ENCODE measurements around the gene TNS3.

The TNS3 gene

DNA sequence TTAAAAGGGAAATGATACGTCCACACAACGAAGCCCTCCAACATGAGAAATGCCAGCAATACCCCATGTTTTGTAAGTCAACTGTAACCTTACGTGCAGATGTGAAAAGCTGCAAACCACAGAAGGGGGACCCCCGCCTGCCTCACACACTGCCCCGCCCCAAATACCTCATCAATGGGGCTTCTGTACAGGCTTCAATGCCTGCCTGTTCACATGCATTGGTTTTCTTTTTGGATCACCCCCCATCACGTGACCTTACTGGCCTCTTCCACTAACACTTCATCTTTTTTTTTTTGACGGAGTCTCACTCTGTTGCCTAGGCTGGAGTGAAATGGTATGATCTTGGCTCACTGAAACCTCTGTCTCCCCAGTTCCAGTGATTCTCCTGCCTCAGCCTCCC, 224.0 kb downstream of the TNS3 start:
- no peak for DNase-seq

DNA sequence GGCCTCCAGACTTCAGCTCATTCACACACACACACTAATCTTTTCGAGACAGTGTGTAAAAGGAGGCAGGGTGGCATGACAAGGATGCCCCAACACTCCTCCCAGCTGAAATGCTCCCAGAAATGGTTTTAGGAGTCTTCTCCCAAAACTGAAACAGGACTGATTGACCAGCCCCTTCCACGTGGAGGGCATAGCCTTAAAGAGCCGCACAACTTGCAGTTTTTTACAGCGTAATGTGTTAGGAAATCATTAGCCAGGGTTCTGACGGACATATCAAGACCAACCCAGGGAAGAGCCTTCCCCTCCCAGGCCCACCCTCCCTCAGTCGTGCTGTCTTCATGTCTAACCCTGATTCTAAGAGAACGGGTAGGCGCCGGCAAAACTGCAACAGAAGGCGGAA, 224.6 kb downstream of the TNS3 start:
- DNase-seq = no peak

DNA sequence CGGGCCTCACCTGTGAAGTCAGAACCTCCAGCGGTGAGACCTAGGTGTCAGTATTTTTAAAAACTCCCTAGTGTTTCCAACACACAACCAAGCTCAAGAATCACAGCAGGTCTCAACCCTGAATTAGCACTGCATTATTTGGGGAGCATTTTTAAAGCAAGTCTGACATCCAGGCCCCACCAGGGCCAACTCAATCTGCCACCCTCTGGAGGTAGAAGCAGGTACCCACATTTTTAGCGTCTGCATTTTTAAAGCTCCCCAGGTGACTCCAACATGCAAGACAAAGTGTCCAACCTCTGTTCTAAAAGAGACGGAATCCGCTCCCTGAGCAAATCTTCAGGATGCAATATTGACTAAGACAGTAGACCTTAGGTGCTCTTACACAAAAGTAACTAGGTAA, 225.7 kb downstream of the TNS3 start:
- no peak for DNase-seq

DNA sequence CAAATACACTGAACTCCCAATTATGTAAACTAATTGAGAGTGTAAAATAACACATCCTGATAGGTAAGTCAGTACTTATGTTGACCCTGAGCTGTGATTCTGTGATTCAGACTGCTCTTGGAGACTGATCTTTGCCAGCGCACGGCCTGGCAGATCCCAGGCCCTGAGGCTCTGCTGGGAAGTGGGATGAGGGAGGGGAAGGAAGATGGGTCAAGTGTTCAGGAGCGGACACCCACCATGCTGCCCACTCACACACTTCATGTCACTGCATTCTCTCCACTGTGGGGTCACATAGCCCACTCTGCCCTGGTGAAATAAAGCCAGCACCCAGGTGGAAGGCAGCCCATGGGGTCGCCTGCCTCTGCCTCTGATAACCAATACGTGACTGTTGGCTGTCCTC, 226.2 kb downstream of the TNS3 start:
- DNase-seq = no peak

DNA sequence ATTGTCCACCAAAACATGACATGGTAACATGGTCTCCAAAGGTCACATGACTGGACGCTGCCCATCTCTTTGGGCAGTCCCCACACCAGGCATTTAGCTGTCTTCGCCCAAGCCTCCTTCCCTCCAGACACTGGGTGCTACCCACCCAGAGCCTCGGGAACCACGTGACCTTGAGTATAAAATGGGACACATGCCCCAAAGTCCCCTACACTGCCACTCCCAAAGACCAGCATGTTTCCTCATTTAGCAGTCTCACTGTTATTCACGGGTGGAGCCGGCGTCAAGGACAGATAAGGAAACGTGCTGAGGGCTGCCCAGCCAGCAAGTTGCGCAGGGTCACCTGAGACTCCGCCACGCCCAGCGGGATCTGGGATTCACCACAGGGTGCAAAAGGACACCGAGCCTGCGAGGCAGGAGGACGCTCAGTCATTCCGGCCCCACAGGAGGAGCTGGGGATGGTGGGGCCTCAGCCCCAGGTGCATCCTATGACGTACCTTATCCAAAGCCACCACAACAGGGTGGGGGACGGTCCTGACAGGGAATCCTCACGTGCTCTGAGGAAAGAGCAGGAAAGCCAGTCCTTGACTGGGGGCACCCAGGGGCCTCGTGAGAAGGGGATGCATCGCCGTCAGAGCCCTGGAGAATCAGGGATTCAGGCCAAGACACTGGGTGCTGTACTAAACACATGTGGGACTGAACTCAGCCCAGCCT, 226.9 kb downstream of the TNS3 start:
- no peak for DNase-seq

DNA sequence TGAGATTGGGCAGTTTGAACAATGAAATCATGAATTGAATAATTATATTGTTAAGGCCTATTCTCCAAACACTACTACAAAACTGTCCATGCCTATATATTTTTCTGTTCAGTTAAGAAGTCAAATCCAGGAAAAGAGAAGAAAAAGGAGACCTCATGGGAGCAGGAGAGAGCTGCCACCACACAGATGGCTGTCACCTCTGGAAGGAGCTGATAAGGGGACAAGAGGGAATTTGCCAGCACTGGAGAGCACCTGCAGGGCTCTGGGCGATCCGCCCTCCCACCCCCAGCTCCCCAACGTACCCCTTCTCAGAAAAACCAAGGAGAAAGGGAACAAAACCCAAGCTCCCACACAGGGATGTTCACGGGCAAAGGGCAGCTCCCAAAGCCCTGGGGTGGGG, 227.8 kb downstream of the TNS3 start:
- DNase-seq = no peak

DNA sequence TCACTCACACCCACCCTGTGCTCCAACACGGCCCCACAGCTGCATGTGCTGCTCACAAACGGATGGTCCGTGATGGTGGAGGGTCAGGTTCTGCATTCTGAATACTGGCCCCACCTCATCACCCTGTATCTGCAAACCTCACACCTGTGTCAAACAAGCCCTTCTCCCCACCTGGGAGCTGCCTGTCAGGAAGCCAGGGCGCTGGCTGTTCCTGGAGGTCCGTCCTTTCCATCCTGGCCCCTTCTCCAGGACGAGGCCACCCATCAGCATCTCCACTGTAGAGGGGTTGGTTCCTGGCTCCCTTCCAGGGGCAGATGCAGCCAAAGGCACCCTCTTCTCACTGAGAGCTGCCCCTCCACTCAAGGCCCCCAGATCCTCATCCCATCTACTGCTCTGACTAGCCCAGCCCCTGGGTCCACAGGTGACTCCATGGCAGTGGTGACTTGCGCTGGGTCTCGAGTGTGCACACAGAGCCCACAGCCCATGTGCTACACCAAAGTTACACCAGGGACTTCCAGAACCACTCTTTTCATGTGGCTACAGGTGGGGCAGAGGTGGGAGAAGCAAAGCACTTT, 229.4 kb downstream of the TNS3 start:
- no peak for DNase-seq

DNA sequence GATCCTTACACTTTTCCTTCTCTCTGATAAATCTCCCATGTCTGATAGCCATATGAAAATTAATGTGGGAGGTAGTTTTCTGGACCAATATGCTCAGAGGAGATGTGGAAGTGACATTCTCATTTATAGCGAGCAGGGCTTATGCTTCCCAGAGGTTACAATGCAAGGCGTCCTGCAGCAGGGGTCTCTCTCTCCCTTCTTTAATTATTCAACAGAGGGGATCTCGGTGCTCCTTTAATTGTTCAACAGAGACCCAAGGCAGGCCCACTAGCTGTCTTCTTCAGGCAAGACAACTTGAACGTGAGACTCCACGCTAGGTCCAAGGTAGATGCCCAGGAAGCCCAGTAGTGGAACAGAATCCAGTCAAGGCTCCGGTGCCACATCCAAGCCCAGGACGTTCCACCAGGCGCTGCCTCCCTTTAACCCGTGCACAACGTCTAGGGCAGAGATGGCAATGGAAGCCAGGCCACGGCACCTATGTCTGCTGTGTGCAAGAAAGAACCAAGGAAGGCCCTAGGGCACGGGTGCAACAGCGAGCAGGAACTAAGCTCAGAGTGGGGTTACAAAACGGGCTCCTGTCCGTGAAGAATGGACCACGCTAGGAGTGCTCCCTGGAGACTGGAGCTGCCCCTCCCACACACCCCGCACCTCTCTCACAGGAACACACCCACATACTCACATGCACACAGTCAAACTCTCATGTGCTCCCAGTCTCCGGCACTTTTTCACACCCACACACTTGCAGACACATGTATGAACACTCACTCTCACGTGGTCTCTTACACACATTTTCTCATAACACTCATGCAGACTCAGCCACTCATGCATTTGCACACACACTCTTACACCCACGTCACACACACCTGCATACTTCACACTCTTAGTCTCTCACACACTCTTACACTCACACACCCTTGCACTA, 230.4 kb downstream of the TNS3 start:
- no peak for DNase-seq

DNA sequence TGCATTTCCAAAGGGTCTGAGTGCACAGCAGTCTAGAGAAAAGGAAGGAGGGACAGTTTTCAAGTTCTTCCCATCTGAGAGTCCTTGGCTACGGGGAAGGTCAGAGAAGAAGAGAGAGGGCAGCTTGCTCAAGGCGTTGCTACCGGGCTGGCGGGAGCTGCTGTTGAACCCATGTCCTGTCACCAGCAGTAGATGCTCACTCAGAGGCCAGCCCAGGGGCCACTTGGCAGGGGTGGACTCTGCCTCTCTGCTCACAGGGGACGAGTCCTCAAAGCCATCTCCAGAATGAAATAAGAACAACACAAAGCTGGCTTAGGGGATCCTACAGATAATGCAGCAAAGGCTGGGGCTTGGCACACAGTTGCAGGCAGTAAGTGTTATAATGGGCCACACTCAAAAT, 231.5 kb downstream of the TNS3 start:
- no peak for DNase-seq

DNA sequence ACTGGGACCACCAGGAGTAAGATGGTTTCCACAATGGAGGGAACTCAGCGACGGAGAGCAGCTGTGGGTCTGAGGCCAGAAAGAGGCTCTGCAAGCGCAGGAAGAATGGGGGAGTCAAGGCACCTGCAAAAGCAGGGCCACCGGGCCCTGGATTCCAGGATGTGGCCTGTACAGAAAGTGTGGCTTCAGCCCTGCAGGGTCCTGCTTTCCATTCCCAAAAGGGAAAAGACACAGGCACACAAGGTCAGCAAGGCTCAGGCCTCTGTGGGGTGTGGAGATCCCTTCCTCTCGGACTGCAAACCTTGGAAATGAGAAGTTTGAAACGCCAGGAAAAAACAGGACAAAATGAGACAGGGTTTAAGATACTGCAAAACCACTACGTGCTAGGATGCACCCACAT, 232.5 kb downstream of the TNS3 start:
- no peak for DNase-seq

DNA sequence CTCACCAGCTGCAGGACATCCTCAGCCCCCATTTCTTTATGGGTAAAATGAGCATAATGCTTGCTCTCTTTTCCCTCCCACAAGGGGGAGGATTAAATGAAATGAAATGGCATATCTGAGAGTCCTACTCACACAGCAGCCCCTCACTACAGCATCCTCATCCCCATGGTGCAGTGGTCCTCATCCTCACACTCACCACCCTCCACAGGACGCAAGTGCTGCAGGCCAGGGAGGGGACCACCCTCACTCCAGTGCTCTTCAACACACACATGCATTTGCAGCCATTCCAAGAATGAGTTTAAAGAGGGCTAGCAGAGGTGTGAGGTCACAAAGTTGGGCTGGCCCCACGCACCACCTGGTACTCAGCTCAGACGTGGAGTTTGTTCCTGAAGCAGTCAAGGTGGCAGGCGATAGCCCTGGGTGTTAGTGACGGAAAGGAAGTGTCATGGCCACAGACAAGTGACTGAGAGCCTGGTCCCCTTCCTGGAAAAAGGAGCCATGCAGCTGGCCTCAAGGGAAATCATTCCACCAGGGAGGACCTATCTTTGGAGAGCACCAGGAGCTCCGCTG, 234.0 kb downstream of the TNS3 start:
- no peak for DNase-seq

DNA sequence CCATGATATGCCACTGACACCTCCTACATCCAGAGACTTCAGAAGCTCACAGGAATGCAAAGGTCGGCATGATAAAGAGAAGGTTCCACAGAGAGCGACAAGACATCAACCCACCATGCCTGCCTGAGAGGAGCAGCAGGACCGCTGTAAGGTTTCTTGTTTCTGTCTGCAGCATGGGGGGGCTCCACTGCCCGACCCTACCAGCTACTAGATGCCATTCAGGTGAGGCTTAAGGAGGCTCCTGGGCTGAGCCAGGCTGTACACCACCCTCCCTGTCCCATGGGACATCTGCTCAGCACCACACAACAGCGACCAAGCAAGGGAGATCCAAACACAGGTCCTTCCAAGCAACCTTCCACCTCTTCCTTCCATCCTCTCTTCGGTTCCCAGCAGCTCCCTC, 234.6 kb downstream of the TNS3 start:
- no peak for DNase-seq

DNA sequence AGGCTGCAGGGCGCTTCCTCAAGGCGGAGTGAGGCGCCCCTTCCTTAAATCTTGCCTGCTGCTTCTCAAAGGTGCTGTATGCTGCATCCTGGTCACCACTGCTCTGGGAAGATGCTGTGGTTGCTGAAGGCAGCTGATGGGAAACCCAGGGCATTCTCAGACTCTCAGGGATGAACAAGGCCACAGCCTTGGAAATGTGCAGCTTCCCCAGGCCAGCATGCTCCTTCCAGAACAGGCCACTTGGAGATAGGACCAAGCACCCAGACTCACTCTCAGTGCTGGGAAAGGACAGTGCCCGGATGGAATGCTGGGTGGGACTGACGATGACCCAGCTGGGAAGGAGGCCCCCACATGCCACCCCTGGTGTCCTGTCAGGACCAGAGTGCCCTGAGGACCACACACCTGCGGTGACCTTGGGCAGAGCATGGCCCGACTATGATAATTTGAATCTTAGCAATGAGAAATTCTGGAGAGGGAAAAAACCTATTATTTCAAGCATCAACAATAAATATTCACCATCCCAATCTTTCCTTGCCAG, 235.5 kb downstream of the TNS3 start:
- no peak for DNase-seq

DNA sequence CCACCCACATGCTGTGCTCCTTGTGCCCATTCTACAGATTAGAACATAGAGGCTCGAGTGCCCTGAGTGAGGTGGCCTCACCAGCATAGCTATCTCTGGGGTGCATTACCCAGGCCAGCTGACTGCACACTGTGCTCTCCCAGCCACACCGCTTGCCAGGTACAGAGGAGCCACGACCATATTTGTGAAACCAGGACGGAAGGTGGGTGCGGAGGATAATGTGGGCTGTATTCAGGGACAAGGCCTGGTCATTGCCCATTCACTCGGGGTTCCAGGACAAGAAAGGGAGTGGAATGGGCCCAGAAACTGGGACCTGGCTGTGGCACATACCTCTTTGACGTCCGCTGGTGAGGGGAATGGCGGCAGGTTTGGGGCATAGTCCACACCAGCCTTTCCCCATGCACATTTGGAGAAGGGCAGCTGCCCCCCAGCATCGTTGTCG, 236.0 kb downstream of the TNS3 start:
- no peak for DNase-seq

DNA sequence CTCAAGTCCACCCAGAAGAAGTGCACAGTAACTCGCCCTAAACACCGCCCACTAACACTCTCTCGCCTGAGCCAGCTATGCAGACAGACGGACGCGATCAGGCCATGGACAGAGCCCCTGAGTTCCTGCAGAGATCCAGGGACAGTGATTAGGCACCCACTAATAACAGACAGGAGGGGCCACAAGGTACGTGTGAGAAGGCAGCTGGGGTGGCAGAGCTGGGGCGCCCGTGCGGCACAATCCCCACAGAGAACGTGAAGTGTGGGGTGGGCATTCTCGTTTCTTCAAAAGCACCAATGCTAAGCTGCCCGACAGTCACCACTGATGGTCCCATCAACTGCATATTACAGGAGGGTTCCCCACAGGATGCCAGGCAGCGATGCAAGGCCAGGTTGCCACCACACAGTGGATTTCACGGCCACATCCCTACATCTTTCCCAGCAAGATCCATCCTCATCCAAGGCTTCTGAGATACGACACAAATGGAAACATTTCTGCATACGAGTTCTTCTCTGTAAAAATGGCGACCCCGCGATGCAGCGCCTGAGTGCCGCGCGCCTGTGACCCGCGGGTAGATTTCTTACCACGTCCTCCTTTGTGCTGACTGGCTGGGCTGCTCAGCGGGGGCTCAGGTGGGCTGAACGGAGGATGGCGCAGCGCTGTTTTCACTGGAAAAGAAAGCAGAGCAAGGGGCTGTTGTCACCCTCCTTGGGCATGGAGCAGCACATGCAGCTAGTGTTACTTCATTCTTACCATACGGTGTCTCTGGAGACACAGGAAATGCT, 237.5 kb downstream of the TNS3 start:
- no peak for DNase-seq

DNA sequence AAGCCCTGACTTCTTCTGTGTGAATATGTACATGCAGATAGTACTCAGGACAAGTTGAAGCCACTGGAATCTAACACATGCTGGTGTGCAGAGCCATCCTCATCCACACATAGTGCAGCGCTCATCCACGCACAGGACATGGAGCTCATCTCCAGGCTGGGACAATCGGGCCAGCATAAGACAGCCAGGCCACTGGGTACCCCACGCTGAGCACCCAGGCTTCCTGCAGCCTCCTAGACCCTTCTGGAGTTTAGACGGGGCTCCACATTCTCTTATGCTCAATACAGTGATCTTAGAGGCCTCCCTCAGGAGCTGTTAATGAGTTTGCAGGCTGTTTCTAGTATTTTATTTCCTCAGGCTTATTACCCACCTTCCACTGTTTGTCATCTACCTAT, 238.9 kb downstream of the TNS3 start:
- DNase-seq = no peak

DNA sequence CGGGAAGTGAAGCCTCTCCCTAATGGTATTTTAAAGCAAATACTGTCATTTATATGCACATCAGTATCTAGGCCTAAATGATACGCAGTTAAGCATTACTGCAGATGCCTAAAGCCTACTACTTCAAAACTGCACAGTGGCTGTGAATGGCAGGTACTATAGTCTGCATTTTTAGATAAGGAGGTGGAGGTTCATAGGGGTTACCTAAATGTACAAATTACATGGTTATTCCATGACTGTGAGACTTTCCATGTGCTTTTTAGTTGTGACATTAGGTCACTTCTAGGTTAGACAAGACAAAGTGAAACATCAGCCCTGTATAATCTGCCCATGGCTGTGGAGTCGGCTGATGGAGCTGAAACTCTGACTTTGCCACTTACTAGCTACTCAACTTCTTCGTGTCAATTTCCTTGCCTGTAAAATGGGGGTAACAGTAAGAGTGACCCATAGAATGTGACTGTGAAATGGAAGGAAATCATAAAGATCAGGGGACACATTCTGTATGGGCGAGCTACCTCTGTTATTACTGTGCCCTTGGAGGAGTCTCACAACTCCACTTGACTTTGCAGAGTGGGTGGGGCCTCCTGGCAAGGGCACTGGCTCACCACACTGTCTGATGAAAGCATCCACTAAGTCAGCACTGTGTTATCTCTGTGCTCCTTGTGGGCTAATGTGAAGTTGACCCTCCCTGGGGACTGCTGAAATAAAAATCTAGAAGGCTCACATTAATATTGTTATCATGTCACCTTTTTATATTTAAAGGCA, 239.4 kb downstream of the TNS3 start:
- no peak for DNase-seq

DNA sequence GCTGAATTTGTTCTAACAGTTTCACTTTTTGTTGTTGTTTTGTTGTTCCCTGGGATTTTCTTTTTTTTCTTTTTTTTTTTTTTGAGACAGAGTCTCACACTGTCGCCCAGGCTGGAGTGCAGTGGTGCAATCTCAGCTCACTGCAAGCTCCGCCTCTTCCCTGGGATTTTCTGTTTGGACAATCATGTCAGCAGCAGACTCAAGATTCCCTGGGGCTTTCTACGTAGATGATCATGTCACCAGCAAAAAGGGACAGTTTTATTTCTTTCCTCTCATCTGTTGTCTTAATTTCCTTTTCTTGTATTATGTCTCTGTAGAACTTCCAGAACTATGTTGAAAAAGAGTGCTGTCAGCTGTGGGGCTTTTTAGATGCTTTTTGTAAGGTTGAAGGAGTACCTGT, 241.4 kb downstream of the TNS3 start:
- no peak for DNase-seq

DNA sequence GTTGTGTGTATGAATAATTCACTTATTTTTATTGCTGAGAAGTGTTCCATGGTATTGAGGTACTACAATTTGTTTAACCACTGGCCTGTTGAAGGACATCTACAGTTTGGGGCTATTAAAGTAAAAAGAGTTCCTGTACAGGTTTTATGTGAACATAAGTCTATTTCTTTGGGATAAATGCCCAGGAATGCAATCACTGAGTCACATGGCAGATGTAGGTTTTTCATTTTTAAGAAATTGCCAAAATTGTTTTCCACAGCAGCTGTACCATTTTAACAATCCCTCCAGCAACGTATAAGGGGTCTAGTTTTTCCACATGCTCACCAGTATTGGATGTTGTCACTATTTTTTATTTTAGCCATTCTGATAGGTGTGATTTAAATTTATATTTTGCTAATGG, 243.9 kb downstream of the TNS3 start:
- DNase-seq = no peak

DNA sequence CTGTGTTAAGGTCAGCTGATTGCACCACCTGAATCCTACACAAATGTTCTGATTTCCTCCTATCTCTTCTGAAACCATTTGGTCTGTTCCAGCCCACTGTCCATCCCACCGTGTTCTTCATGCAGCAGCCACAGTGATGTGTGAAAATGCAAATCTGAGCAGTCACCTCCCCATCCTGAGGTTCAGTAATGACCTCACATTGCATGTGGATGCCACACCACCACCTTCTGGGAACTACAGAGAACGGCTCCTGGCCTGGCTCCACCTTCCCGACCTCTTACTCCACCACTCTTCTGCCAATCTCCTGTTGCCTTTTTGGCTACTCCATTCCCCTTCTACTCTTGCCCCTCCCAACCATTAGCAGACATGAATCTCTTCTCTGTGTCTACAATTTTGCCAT, 244.4 kb downstream of the TNS3 start:
- DNase-seq = no peak
